Endothelial cell of umbilical vein (primary cell): ENCODE data around the gene SSPN. TPM values are rescaled to one million over a fixed set of nuclear protein-coding genes. Genes with fewer than 3 reads are reported as not detected.

Source experiments
- BruUV-seq: library from RNA; stranded (reverse); fragments of 400-500 nt; replicated peaks from 2 replicates; lab custom pipeline; 2021; lab: Mats Ljungman, UMichigan
- CTCF ChIA-PET: fragments of 300-600, 350-600 bp; sonication (Branson Sonifier 250); formaldehyde crosslinking; loops from one replicate; lab custom pipeline; 2021; ENCODE audit warnings: antibody characterized with exemption, inconsistent platforms; lab: Charles Lee
- POLR2A ChIA-PET: fragments of 300-600, 350-600 bp; sonication (Branson Sonifier 250); formaldehyde crosslinking; loops from one replicate; lab custom pipeline; 2021; ENCODE audit warnings: antibody characterized with exemption, inconsistent platforms; lab: Charles Lee
- DNase-seq: peaks from one replicate; pipeline ENCODE4 v3.0.0-alpha.2; 2011; ENCODE audit warnings: low read depth, low spot score
- FAIRE-seq: peaks from 2 replicates; lab custom pipeline; 2011; peaks lifted over from hg19 to GRCh38; lab: Jason Lieb, UNC
- H2AFZ ChIP-seq: 2 replicates; pipeline ENCODE4 v1.6.0; 2012; ENCODE audit warnings: low read depth, low read length, control low read depth, inconsistent platforms
- H3K27ac ChIP-seq: 2 replicates; pipeline ENCODE4 v1.5.1; 2011; ENCODE audit warnings: low read depth, mild to moderate bottlenecking, control low read depth, low read length, moderate library complexity; ENCODE audit not compliant: insufficient read depth
- H3K27me3 ChIP-seq, 2 experiments: 2 replicates each; pipeline versions ENCODE4 v1.6.0 to v1.6.1; 2011; ENCODE audit warnings: low read length in 2 of 2, mixed read lengths in 1 of 2; ENCODE audit not compliant: control insufficient read depth in 2 of 2, insufficient read depth in 2 of 2
- H3K36me3 ChIP-seq, 2 experiments: 2 replicates in 1 of 2; 3 replicates in 1 of 2; pipeline ENCODE4 v1.5.1; 2011; ENCODE audit warnings: low read length in 2 of 2, mild to moderate bottlenecking in 1 of 2, moderate library complexity in 1 of 2; ENCODE audit not compliant: control insufficient read depth in 2 of 2, insufficient read depth in 2 of 2; ENCODE audit errors: extremely low read depth in 1 of 2
- H3K4me1 ChIP-seq: 3 replicates; pipeline ENCODE4 v1.5.1; 2011; ENCODE audit warnings: mild to moderate bottlenecking, low read length; ENCODE audit not compliant: control insufficient read depth, insufficient read depth; ENCODE audit errors: extremely low read depth
- H3K4me2 ChIP-seq: 2 replicates; pipeline ENCODE4 v1.6.1; 2011; ENCODE audit warnings: low read length, control low read depth, mixed read lengths; ENCODE audit not compliant: insufficient read depth
- H3K4me3 ChIP-seq, 3 experiments: fragments of 200-600 bp in 1 of 3; sonication (generic), shearing (Covaris generic) in 1 of 3; replicated peaks in 1 of 3; 2 replicates each; pipeline ENCODE4 v1.5.1; 2011 to 2016; ENCODE audit warnings: control low read depth in 3 of 3, low read length in 3 of 3, mild to moderate bottlenecking in 2 of 3, inconsistent platforms in 1 of 3, low read depth in 1 of 3, moderate library complexity in 1 of 3; ENCODE audit not compliant: insufficient read depth in 1 of 3
- H3K79me2 ChIP-seq: 2 replicates; pipeline ENCODE4 v1.6.0; 2012; ENCODE audit warnings: low read length, inconsistent platforms; ENCODE audit not compliant: control insufficient read depth, insufficient read depth
- H3K9ac ChIP-seq: replicated peaks from 2 replicates; pipeline ENCODE3; 2011; ENCODE audit warnings: low read length, control low read depth; ENCODE audit not compliant: insufficient read depth; ENCODE audit errors: extremely low read depth
- H3K9me1 ChIP-seq: replicated peaks from 3 replicates; pipeline ENCODE4 v1.6.0; 2011; ENCODE audit warnings: mild to moderate bottlenecking, low read length; ENCODE audit not compliant: control insufficient read depth, insufficient read depth; ENCODE audit errors: extremely low read depth
- H3K9me3 ChIP-seq: replicated peaks from 2 replicates; pipeline ENCODE4 v1.5.1; 2012; ENCODE audit warnings: low read length, inconsistent platforms; ENCODE audit not compliant: control insufficient read depth, insufficient read depth
- H4K20me1 ChIP-seq: replicated peaks from 2 replicates; pipeline ENCODE3; 2011; ENCODE audit warnings: mild to moderate bottlenecking, low read length; ENCODE audit not compliant: control insufficient read depth, insufficient read depth; ENCODE audit errors: extremely low read depth
- CTCF ChIP-seq, 2 donors: IDR thresholded peaks; 1 replicate in 1 of 2; 2 replicates in 1 of 2; pipeline ENCODE4 v1.5.1; 2011; ENCODE audit warnings: low read length in 2 of 2, mild to moderate bottlenecking in 2 of 2, moderate library complexity in 2 of 2, control low read depth in 1 of 2, inconsistent platforms in 1 of 2, low read depth in 1 of 2; ENCODE audit not compliant: insufficient read depth in 1 of 2; ENCODE audit errors: extremely low read depth in 1 of 2
- EZH2 ChIP-seq: IDR thresholded peaks from 2 replicates; pipeline ENCODE4 v1.6.1; 2012; ENCODE audit warnings: borderline replicate concordance, low read depth, mild to moderate bottlenecking, moderate library complexity, low read length, inconsistent platforms; ENCODE audit not compliant: severe bottlenecking
- FOS ChIP-seq: IDR thresholded peaks from 2 replicates; pipeline ENCODE4 v1.6.1; 2011; ENCODE audit warnings: mild to moderate bottlenecking, low read length, moderate library complexity, borderline replicate concordance; ENCODE audit not compliant: insufficient read depth
- GATA2 ChIP-seq: IDR thresholded peaks from 2 replicates; pipeline ENCODE4 v1.7.0; 2011; ENCODE audit warnings: low read depth, mild to moderate bottlenecking, moderate library complexity, mixed read lengths, low read length; ENCODE audit not compliant: insufficient read length, insufficient read depth
- JUN ChIP-seq: IDR thresholded peaks from 2 replicates; pipeline ENCODE4 v1.6.1; 2011; ENCODE audit warnings: borderline replicate concordance, low read depth; ENCODE audit not compliant: insufficient read length, insufficient read depth
- MAX ChIP-seq: IDR thresholded peaks from 2 replicates; pipeline ENCODE4 v1.6.1; 2011; ENCODE audit not compliant: insufficient read depth, insufficient read length
- MYC ChIP-seq: IDR thresholded peaks from one replicate; pipeline ENCODE4 v1.6.1; 2011; ENCODE audit warnings: mild to moderate bottlenecking, low read depth, low read length
- POLR2A ChIP-seq: IDR thresholded peaks from 2 replicates; pipeline ENCODE4 v1.6.1; 2012; ENCODE audit warnings: low read depth, mild to moderate bottlenecking, control low read depth, low read length
- POLR2AphosphoS5 ChIP-seq: IDR thresholded peaks from 2 replicates; pipeline ENCODE4 v1.6.1; 2012; ENCODE audit warnings: low read depth, mild to moderate bottlenecking, control low read depth, low read length, moderate library complexity; ENCODE audit not compliant: insufficient read depth
- dilution Hi-C: fragments of 300-500 bp; cut with MboI; formaldehyde crosslinking; loops from one replicate; pipeline ENCODE4 v1.15.0; 2019; ENCODE audit warnings: low sequenced_read_pairs; ENCODE audit not compliant: extremely low pct_ligation_motif_present
- intact Hi-C: fragments of 100-400 bp; cut with micrococcal nuclease; formaldehyde crosslinking; loops from one replicate; pipeline ENCODE4 v1.10.0; 2022
- polyA plus RNA-seq, 4 experiments: library from polyadenylated mRNA; depleted of rRNA in 3 of 4; stranded (reverse) in 3 of 4; unstranded in 1 of 4; fragments of >200 nt; gene quantifications; 2 replicates each; pipeline versions ENCODE4 v1.2.1 to v1.2.3, GENCODE V29; 2011 to 2012; ENCODE audit warnings: missing spikeins in 1 of 4
- total RNA-seq: library from RNA; stranded (reverse); gene quantifications from 2 replicates; pipeline ENCODE4 v1.2.3, GENCODE V29; 2021

Gene SSPN
- total and polyA plus RNA-seq, 2 donors (not counting 3 experiments of a cell fraction or from before 2014, with no cell fraction given) = 1.3 to 2.1 TPM

- dilution Hi-C loops (no loop called here), intact Hi-C loops (no loop called here)
- Histone ChIP-seq H3K27me3 (peaks cover 8 to 16% of the 10 kb centered on the region in 2 experiments), H4K20me1 (no peaks in the 10 kb centered on the region), H3K4me2 (no peak overlapping the region), H3K9ac (no peak overlapping the region), H3K4me3 (no peak overlapping the region), H3K9me1 (no peaks in the 10 kb centered on the region), H3K9me3 (no peaks in the 10 kb centered on the region), H3K4me1 (no peaks in the 10 kb centered on the region), H3K27ac (no peak overlapping the region), H3K79me2 (no peaks in the 10 kb centered on the region), H3K36me3 (no peaks in the 10 kb centered on the region), H2AFZ (no peak overlapping the region)
- DNase-seq (no peak), FAIRE-seq (no peak)
- POLR2A ChIA-PET = no interaction called here
- CTCF ChIA-PET = interaction anchor here (4.8 kb wide), 1 partner anchor 10 kb away, joined by 15 read pairs; no protein-coding TSS in a partner anchor
- TF ChIP-seq POLR2AphosphoS5 = no peak
- no peak for TF ChIP-seq EZH2
- TF ChIP-seq JUN = no peak
- TF ChIP-seq FOS = no peak
- no peak for TF ChIP-seq MYC
- TF ChIP-seq POLR2A = no peak
- TF ChIP-seq MAX = no peak
- TF ChIP-seq CTCF (IDR thresholded peaks at IDR 0.05; ENCODE audit: extremely low read depth in 1 of 2, insufficient read depth in 1 of 2, low read depth in 1 of 2, low read length in 2 of 2) = no peak
- no peak for TF ChIP-seq GATA2
- no TSS peak for BruUV-seq
These were observed 47.3 kb downstream of the SSPN start for GRCh38 chr12:26242683-26243082.
